ENCODE measurements around the gene PARP2.
"Not testable (repeated sequence)": the region's sequence is repeated elsewhere in the genome, so short reads cannot be mapped to it uniquely, and the experiment has no call there.

Gene PARP2

GRCh38 chr14:20347747-20348146 lies 4.3 kb downstream of the PARP2 start:
- no peak for TF ChIP-seq CTCF (conservative IDR thresholded peaks at IDR 0.05; ENCODE audit: low read depth, low read length)
- H2AFZ ChIP-seq (ENCODE audit: low read depth): no peak overlapping the region
- peaks cover 5% of the 10 kb centered on the region for H3K4me1 ChIP-seq (ENCODE audit: low read depth, poor library complexity, severe bottlenecking)
- no peaks in the 10 kb centered on the region for H3K27me3 ChIP-seq (ENCODE audit: insufficient read depth, low read depth)
- H4K20me1 ChIP-seq (ENCODE audit: insufficient read depth): no peaks in the 10 kb centered on the region
- no peak overlapping the region for H3K4me2 ChIP-seq
- no peak overlapping the region for H3K4me3 ChIP-seq (IDR thresholded peaks at IDR 0.05; ENCODE audit: insufficient read depth, low read depth, low read length)
- H3K79me2 ChIP-seq (ENCODE audit: insufficient read depth, low read depth): no peaks in the 10 kb centered on the region; the same call in 1 of the 2 replicates
- H3K27ac ChIP-seq: no peak overlapping the region
- no peaks in the 10 kb centered on the region for H3K36me3 ChIP-seq (ENCODE audit: insufficient read depth)
- no peak overlapping the region for H3K9ac ChIP-seq

DNA sequence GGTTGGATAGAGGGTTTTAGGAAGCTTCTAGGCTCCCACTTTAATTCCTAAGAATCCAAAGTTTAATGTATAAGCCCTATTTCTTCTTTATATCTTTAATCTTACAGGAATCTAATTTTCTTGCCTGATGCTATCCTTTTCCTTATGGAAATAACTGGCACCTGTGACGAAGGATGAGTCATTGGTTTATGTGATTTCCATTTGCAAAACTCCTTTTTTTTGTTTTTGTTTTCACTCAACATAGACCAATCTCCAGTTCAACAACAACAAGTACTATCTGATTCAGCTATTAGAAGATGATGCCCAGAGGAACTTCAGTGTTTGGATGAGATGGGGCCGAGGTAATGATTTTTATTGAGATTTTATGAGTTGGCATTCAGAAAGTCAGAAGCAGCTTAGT lies 6.8 kb downstream of the PARP2 start:
- Histone ChIP-seq H3K27ac (no peak overlapping the region), H3K27me3 (ENCODE audit: insufficient read depth, low read depth) (no peaks in the 10 kb centered on the region), H3K4me2 (no peak overlapping the region), H3K9ac (no peak overlapping the region), H3K4me3 (IDR thresholded peaks at IDR 0.05; ENCODE audit: insufficient read depth, low read depth, low read length) (no peak overlapping the region), H4K20me1 (ENCODE audit: insufficient read depth) (no peaks in the 10 kb centered on the region), H3K79me2 (ENCODE audit: insufficient read depth, low read depth) (no peaks in the 10 kb centered on the region), H3K4me1 (ENCODE audit: low read depth, poor library complexity, severe bottlenecking) (no peaks in the 10 kb centered on the region), H3K36me3 (ENCODE audit: insufficient read depth) (peaks cover 5% of the 10 kb centered on the region; the same call in 1 of the 2 replicates), H2AFZ (ENCODE audit: low read depth) (no peak overlapping the region)
- no peak for TF ChIP-seq CTCF (conservative IDR thresholded peaks at IDR 0.05; ENCODE audit: low read depth, low read length)

DNA sequence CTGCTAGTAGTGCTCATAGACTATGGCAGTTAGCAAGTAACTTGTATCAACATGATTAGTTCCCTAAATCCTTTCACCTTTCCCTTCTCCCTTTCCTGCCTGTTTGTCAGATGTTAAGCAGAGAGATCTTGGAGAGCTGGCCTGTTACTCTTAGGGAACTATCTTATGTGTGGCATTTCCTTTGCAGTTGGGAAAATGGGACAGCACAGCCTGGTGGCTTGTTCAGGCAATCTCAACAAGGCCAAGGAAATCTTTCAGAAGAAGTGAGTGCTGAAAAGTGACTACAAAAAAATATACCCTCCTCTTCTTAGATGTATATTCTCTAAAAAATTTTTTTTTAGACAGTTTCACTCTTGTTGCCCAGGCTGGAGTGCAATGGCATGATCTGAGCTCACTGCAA lies 7.4 kb downstream of the PARP2 start:
- Histone ChIP-seq H3K4me2 (no peak overlapping the region), H3K27me3 (ENCODE audit: insufficient read depth, low read depth) (no peaks in the 10 kb centered on the region), H2AFZ (ENCODE audit: low read depth) (no peak overlapping the region), H3K4me3 (IDR thresholded peaks at IDR 0.05; ENCODE audit: insufficient read depth, low read depth, low read length) (no peak overlapping the region), H3K36me3 (ENCODE audit: insufficient read depth) (peaks cover 5% of the 10 kb centered on the region; the same call in 1 of the 2 replicates), H3K27ac (no peak overlapping the region), H3K79me2 (ENCODE audit: insufficient read depth, low read depth) (no peaks in the 10 kb centered on the region), H4K20me1 (ENCODE audit: insufficient read depth) (no peaks in the 10 kb centered on the region), H3K9ac (no peak overlapping the region), H3K4me1 (ENCODE audit: low read depth, poor library complexity, severe bottlenecking) (no peaks in the 10 kb centered on the region)
- TF ChIP-seq CTCF (conservative IDR thresholded peaks at IDR 0.05; ENCODE audit: low read depth, low read length): no peak

DNA sequence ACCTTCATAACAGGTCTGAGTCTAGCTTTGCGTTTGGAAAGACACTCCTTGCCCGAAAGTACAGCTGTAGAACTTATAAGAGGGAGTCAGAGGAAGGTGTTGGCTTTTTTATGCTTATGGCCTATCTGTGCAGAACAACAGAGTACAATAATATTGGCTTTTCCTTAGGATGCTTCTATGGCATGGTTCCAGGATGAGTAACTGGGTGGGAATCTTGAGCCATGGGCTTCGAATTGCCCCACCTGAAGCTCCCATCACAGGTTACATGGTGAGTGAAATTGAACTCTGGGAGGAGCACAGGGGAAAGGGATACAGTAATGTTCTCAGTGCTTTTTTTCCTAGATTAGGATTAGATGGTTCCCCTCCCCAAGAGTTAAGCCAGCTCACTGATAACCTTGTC lies 13.0 kb downstream of the PARP2 start:
- Histone ChIP-seq H2AFZ (ENCODE audit: low read depth) (no peak overlapping the region), H3K4me1 (ENCODE audit: low read depth, poor library complexity, severe bottlenecking) (no peaks in the 10 kb centered on the region), H3K4me2 (no peak overlapping the region), H3K4me3 (IDR thresholded peaks at IDR 0.05; ENCODE audit: insufficient read depth, low read depth, low read length) (no peak overlapping the region), H3K27me3 (ENCODE audit: insufficient read depth, low read depth) (no peaks in the 10 kb centered on the region), H3K79me2 (ENCODE audit: insufficient read depth, low read depth) (no peaks in the 10 kb centered on the region), H3K9ac (no peak overlapping the region), H3K36me3 (ENCODE audit: insufficient read depth) (peaks cover 5% of the 10 kb centered on the region), H4K20me1 (ENCODE audit: insufficient read depth) (no peaks in the 10 kb centered on the region), H3K27ac (no peak overlapping the region)
- no peak for TF ChIP-seq CTCF (conservative IDR thresholded peaks at IDR 0.05; ENCODE audit: low read depth, low read length)

- not testable (repeated sequence) for H3K27me3 ChIP-seq (ENCODE audit: insufficient read depth, low read depth); H3K36me3 ChIP-seq (ENCODE audit: insufficient read depth); H2AFZ ChIP-seq (ENCODE audit: low read depth); H3K27ac ChIP-seq; H3K4me1 ChIP-seq (ENCODE audit: low read depth, poor library complexity, severe bottlenecking); H3K4me3 ChIP-seq (IDR thresholded peaks at IDR 0.05; ENCODE audit: insufficient read depth, low read depth, low read length); H4K20me1 ChIP-seq (ENCODE audit: insufficient read depth); H3K79me2 ChIP-seq (ENCODE audit: insufficient read depth, low read depth); H3K4me2 ChIP-seq; H3K9ac ChIP-seq
Measured at GRCh38 chr14:20358474-20358873, 15.0 kb downstream of the PARP2 start.
